Measurements from ENCODE around the gene VPS9D1.
"Not testable (repeated sequence)": the region's sequence is repeated elsewhere in the genome, so short reads cannot be mapped to it uniquely, and the experiment has no call there.

VPS9D1 gene

DNA sequence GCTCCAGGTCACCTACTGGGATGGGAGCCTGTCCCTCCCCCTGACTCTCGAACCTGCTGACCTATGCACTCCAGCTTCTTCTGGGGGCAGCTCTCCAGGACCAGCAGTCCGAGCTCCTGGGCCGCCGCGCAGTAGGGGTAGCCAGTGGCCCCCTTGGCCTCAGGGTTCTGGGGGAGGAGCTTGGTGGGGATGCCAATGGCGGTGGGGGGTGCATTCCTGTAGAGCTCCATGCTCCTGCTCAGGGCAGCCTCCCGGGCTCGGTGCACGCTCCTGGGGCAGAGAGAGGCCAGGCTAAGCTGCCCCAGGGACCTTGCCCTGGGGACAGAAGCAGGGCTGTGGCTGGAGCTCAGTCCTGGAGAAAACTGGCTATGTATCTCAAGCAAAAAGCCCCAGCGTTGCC, 11.5 kb downstream of the VPS9D1 start:
- no peak for DNase-seq

DNA sequence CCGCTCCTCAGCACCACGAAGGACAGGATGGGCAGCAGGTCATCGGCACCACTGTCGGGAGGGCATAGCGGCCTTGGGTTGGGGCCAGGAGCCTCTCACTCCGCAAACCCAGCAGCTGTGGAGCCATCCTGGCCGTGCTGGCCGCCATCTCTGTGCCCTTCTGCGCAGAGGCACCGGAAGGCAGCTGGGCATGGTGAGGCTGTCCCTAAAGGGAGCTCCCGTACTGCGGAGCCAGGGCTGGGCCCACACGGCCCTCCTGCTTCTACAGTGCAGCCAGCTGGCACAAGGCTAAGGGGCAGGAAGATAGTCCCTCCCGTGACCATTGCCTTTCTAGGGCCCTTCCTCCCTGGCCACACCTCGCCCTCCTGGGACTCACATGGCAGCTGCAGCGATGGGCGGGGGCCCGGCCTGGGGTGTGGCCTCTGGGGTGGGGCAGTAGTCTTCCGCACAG, 12.2 kb downstream of the VPS9D1 start:
- no peak for DNase-seq

DNA sequence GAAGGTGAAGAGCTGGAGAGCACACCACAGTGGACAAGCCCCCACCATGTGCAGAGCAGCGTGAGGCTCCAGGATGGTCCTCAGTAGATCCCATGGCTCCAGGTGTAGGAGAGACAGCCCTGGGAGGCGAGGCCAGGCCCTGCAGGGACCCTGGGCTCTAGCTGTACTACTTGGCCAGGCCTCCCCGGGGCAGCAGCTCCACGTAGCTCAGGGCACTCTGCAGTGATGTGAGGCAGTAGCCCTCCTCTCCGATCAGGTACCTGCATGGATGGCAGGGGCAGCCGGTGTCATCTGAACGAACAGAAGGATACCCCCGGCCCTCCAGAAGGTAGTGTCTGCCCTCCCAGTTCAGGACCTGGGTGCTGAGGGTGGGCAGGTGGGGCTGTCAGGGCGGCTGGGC, 13.0 kb downstream of the VPS9D1 start:
- DNase-seq = no peak

DNA sequence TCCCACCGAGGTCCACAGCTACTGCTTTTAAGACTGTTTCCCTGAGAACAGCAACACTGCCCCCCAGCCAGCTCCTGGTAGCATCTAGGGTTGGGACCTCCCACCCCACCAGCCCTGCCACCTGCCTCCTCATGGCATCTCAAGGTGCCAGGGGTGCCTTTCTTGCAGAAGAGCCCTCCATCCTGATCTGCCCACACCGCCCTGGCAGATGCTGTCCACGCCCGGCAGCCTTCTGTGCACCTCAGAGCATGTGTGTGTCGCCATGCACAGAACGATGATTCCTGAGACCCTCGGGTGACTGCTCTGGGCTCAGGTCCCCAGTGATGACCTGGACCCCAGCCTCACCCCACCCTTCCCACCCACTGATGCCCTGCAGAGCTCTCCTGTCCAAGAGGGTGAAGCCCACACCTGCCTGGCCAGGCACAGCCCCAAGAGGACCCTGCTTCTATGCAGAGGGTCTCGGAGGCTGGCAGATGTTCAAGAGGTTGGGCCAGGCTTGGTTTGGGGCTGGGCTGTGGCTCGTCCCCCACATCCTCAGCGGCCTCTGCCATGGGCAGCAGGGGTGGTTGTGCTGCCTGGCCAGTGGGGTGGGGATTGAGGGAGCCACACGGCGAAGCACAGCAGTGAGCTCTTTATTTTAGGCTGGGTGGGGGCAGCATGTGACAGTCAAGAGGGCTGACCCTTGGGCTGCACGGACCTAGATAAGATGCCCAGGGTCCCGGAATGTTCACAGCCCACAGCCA, 14.0 kb downstream of the VPS9D1 start:
- no peak for DNase-seq

DNA sequence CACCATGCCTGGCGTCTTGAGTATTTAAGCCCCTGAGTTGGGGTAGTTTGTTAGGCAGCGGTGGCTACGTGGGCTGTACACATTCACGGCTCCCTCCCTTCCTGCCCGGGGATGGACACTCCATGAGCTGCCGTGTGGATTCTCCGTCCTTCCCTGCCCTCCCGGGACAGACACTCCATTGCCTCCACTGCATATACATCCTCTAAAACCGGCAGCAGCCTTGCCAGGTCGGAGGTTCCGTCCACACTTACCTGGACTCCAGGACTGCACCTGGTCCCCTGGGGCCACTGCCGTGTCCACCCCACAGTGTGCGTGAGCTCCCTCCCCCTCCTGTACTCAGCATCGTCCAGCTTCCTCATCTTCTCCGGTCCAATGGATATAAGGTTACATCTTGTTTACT, 15.7 kb downstream of the VPS9D1 start:
- DNase-seq = no peak

GRCh38 chr16:89704281-89704680, 16.4 kb downstream of the VPS9D1 start:
- DNase-seq = no peak

DNA sequence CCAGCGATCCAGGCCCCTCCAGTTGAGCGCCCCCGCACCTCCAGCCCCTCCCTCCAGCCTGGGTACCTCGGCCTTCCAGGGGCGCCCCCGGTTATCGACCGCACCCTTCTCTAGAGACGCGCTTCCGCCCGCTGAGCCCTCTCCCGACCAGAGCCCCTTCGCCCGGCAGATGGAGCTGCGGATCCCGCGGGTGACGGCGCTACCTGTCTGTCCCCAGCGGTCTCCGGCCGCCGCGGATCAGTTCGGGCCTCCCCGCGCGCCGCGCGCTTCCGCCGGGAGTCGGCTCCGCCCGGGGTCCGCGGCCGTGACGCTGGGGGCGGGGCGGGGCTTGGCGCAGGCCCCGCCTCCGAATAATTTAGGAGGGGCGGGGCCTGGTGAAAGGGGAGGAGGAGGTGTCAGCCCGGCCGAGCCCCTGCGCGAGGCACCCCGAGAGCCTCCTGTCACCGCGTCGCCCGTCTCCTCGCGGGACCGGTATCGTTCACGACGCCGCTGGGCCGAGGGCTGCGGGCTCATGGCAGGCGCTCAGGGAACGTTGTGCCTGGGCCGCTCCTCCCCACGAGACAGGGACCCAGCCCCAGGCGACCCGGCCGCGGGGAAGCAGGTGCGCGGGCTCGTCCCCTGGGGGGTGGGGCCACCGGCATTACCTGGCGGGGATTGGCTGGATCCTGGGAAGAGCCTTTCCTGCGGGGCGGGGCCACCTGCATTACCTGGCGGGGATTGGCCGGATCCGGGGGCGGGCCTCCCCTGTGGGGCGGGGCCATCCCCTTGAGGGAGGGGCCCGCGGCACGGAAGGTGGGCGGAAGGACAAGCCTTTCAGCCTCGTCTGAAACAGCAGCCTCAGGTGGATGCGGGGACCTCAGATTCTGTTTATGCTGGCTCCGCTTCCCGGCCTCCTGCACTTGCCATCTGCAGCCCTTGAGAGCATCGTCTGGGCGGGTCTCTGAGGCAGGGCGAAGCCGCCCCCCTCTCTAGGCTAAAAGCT, 19.0 kb downstream of the VPS9D1 start, which contains the start of gene SPATA2L:
Gene SPATA2L (minus strand): TSS at position 281 of the 982 bp plus-strand sequence. CDS start 473 bp downstream, outside the sequence.
- peak; percentile 97 for DNase-seq

GRCh38 chr16:89700649-89701424, 19.9 kb downstream of the VPS9D1 start:
- peak; percentile 32 for DNase-seq

DNA sequence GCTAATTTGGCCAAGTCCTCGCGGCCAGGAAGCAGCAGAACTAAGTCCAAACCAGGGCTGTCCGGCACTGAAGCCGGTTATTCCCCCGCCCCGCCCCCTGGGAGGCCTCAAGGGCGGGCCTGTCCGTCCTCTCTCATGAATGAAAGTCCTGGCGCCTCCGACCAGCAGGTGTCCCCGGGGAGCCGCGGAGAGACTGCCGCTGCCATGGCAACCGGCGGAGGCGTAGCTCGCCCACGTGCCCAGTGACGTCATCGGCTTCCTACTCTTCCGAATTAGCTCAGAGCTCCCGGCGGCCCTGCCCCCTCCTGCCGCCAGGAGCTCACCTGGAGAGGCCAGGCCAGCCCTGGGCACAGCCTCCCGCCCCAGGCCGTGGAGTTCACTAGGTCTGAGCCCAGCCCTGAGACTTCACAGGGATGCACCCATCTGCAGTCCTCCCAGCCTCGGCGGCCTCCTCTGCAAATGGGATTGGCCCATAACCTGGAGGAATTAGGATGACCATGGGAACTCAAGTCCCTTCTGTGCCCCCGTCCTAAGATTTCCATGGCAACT, 20.5 kb downstream of the VPS9D1 start:
- DNase-seq = peak; percentile 94

GRCh38 chr16:89699629-89700099, 21.0 kb downstream of the VPS9D1 start:
- not testable (repeated sequence) for DNase-seq

- not testable (repeated sequence) for DNase-seq
Measured at GRCh38 chr16:89698717-89699116, 22.0 kb downstream of the VPS9D1 start.

GRCh38 chr16:89697616-89698331, 22.9 kb downstream of the VPS9D1 start:
- no peak for DNase-seq

DNA sequence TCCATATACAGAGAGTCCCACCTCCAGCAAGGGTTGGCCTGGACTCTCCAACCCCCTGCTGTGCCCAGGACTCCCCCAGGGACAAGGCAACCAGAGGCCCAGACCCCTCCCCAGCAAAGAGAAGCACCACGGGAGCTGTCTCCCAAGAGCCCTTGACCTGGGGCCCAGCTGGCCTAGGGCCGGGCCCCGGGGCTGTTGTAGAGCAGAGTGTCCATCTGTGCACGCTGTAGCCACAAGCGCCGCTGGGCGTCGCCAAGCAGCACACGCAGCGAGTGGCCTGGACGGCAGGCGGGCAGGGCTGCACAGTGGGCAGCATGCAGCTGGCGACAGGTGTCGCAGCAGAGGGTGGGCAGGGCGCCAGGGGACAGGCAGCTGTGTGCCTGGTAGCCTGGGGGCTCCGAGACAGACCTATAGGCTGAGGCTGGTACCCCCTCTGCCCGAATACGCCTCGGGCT, 23.5 kb downstream of the VPS9D1 start:
- DNase-seq = no peak

DNA sequence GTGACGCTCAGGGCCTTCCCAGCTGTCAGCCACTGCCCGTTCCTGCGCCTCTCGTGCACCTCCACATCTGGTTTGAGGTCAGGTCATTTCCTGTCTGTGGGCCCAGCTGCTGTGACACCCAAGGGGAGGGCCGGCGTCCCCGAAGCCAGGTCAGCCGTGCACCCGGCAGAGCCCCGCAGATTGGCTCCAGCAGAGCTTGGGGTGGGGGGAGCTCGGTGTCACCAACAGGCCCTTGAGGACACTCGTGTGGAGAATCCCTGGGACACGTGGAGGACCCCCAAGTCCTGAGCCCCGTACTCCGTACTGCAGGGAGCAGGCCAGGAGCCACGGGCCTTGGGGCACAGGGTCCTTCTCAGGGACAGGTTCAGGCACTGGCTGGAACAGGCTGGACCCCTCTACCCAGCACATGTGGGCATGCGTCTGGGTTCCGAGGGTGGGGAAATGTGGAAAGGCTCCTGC, 24.0 kb downstream of the VPS9D1 start:
- DNase-seq = no peak

DNA sequence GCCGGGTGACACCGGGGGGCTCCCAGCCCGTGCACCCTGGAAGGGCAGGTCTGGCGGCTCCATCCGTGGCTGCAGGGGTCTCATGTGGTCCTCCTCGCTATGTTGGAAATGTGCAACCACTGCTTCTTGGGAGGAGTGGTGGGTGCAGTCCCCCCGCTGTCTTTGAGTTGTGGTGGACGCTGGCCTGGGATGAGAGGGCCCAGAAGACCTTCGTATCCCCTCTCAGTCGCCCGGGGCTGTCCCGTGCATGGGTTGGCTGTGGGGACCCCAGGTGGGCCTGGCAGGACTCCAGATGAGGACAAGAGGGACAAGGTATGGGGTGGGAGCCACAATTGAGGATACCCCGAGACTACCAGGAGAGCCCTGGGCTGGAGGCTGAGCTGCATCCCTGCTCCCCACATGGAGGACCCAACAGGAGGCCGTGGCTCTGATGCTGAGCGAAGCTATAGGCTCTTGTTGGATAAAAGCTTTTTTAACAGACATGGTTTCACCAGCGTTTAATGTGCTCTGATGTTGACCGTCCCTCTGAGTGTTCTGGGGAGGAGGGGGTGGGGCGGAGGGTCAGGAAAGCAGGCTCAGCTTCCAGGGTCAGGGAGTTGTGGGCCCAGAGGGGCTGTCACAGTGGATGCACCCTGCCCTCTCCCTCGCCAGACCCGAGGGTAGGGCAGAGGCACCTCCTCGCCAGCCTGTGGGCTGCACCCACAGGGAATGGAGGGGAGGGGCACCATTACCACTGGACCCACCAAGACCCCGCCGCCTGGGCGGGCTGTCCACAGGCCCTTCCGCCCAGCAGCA, 24.6 kb downstream of the VPS9D1 start:
- DNase-seq = no peak

DNA sequence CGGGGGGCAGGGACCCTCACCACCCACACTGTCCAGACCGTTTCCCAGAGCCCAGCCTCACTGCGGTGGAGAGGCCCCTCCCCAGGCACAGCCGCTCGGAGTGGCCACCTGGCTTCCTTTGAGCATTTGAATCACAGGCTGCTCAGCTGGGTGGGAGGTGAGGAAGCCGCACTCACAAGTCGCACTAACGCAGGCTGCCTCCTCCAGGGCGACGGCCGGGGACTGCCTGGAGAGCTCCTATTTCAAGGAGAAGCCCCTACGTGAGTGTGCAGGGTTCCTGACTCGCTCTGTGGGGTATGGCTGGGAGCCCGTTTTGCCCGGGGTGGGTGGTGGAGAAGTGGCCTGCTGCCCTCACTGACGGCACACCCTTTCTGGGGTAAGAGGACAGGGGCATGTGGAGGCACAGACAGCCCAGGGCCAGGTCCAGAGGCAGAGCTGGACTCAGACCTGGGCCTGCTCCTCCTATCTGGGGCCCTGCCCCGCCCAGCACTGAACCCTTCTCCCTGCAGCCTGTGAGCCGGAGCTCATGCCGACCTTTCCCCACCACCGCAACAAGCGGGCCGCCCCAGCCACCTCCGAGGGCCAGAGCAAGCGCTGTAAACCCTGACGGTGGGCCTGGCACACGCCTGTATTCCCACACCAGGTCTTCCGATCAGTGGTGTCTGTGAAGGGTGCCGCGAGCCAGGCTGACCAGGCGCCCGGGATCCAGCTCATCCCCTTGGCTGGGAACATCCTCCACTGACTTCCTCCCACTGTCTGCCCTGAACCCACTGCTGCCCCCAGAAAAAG, 25.4 kb downstream of the VPS9D1 start:
- DNase-seq = no peak

GRCh38 chr16:89694784-89695085, 26.0 kb downstream of the VPS9D1 start:
- not testable (repeated sequence) for DNase-seq

DNA sequence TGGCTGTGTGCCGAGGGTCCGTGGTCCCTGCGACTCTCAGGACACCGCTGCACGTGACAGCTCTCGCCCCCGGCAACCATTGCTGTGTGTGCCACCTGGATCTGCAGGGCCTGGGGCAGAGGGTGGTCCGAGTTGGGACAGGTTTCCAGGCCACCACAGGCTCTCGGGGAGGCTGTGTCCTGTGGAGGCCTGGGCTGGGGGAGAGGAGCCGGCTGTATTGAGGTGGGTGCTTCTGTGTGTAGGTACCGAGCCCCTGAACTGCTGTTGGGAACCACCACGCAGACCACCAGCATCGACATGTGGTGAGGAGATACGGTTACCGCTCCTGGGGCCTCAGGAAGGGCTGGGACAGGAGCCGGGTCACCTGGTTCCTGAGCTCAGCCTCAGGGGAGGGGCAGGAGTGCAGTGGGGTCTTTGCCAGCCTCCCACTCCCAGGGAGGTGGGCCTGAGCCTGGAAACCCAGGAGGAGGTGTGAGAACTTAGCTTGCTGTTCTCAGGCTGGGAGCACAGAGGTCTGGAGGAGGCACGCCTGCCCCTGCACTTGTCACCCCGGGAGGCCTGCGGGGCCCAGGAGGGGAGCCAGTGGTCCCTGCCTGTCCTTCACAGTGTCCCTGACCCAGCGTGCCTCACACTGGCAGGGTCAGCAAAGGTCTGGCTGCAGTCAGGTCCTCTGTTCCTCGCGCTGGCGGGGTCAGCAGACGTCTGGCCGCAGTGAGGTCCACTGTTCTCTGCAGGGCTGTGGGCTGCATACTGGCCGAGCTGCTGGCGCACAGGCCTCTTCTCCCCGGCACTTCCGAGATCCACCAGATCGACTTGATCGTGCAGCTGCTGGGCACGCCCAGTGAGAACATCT, 26.5 kb downstream of the VPS9D1 start:
- DNase-seq = no peak

DNA sequence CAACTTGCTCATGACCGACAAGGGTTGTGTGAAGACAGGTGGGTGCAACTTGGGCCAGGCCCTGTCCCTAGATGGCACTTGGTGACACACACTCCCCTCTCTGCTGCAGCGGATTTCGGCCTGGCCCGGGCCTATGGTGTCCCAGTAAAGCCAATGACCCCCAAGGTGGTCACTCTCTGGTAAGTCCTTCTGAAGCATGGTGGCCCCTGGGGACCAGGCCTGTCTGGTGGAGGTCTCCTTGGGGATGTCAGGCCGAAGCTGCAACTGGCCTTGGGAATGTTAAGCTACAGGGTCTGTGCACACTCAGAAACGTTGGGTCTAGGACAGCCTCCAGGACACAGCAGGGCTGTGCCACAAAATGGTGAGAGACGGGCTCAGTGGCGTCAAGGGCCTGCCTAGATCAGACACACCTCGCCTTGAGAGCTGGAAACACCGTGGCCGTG, 27.4 kb downstream of the VPS9D1 start:
- DNase-seq = no peak
